ENCODE measurements around the gene GPATCH8. TPM values are rescaled to one million over a fixed set of nuclear protein-coding genes. Genes with fewer than 3 reads are reported as not detected.

Gene GPATCH8
- total RNA-seq, 4 donors from 2014 or later, result 33.8 to 49.3 (median 39.1) TPM

DNA sequence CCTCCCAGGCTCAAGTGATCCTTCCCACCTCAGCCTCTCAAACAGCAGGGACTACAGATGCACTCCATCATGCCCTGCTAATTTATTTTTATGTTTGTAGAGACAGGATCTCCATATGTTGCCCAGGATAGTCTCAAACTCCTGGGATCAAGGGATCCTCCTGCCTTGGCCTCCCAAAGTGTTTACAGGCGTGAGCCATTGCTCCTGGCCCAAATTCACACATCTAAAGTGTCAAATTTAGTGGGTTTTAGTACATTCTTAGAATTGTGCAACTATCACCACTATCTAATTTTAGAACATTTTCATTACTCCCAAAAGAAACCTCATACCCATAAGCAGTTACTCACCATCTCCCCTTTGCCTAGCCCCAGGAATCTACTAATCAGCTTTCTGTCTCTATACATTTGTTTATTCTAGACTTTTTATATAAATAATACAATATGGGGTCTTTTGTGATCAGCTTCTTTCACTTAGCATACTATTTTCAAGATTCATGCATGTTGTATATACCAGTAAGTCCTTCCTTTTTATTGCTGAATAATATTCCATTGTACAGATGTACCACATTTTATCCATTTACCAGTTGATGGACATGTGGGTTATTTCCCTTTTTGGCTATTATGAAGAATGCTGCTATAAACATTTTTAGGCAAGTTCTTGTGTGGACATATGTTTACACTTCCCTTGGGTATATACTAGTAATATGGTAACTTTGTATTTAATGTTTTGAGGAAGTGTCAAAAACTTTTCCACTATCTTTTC is 88.6 kb downstream of the GPATCH8 start:
- TF ChIP-seq, protein P1, sequence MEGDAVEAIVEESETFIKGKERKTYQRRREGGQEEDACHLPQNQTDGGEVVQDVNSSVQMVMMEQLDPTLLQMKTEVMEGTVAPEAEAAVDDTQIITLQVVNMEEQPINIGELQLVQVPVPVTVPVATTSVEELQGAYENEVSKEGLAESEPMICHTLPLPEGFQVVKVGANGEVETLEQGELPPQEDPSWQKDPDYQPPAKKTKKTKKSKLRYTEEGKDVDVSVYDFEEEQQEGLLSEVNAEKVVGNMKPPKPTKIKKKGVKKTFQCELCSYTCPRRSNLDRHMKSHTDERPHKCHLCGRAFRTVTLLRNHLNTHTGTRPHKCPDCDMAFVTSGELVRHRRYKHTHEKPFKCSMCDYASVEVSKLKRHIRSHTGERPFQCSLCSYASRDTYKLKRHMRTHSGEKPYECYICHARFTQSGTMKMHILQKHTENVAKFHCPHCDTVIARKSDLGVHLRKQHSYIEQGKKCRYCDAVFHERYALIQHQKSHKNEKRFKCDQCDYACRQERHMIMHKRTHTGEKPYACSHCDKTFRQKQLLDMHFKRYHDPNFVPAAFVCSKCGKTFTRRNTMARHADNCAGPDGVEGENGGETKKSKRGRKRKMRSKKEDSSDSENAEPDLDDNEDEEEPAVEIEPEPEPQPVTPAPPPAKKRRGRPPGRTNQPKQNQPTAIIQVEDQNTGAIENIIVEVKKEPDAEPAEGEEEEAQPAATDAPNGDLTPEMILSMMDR (IDR thresholded peaks at IDR 0.05; ENCODE audit: low read depth), result no peak

DNA sequence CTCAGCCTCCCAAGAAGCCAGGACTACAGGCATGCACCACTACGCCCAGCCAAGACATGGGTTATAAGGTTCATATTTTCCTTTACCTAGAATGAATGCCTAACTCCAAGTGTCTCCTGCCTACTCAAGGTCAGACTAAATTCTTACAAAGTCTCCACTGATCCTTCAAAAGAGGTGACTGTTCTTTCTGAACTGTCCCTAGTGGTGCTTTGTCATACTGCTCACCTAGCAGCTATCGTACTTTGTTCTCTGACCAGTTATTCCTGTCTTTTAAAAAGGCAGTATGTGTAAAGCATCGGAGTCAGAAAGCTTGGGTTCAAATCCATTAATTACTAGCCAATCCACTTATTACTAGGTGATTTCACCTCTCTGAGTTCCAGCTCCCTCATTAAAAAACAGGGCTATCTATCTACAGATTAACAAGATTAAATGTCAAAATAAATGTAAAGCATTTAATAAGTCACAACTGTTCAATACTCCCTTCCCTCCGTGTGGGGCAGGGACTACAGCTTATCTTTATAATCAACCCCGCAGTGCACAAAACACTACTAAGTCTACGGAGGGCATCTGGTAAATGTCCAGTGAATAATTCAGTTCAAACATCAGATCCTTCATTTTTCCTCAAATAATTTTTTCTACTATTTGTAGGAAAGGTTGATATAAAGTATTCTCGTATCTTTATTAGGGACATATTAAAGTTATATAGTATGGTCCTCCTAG is 93.7 kb downstream of the GPATCH8 start:
- TF ChIP-seq, protein P1 (IDR thresholded peaks at IDR 0.05; ENCODE audit: low read depth), result no peak

DNA sequence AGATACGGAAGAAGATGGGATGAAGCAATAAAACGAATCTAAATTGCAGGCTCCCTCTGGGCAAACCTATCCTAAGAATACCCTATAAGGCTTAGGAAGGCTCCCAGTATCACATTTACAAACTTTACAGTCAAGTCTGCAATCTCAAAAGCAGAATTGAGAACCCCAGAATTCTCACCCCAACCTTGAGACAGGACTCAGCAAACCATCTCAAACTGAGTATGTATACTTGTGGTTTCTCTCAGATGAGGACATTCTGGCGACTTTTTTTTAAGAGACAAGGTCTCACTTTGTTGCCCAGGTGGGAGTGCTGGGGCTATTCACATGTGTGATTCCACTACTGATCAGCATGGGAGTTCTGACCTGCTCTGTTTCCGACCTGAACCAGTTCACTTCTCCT is 94.4 kb downstream of the GPATCH8 start:
- TF ChIP-seq, protein P1 (IDR thresholded peaks at IDR 0.05; ENCODE audit: low read depth), result no peak

DNA sequence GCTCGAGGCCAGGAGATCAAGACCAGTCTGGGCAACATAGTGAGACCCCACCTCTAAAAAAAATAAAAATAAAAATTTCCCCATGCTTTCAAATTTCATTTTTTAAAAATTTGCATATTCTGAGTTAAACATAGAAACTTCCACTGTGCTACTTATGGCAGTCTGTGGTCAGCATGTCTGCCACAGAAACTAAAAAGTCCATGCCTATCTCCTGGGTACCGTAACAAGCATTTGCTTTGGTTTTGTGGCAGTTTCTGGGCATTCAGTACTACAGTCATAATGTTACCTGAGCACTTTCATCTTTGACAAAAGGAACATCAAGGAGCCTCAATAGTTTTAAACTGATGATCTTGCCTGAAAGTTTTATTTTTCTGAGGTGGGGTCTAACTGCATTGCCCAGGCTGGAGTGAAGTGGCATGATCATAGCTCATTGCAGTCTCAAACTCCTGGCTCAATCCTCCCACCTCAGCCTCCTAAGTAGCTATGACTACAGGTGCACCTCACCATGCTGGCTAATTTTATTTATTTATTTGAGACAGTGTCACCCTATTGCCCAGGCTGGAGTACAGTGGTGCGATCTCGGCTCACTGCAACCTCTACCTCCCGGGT is 100.5 kb downstream of the GPATCH8 start:
- TF ChIP-seq, protein P1 (IDR thresholded peaks at IDR 0.05; ENCODE audit: low read depth), result no peak

DNA sequence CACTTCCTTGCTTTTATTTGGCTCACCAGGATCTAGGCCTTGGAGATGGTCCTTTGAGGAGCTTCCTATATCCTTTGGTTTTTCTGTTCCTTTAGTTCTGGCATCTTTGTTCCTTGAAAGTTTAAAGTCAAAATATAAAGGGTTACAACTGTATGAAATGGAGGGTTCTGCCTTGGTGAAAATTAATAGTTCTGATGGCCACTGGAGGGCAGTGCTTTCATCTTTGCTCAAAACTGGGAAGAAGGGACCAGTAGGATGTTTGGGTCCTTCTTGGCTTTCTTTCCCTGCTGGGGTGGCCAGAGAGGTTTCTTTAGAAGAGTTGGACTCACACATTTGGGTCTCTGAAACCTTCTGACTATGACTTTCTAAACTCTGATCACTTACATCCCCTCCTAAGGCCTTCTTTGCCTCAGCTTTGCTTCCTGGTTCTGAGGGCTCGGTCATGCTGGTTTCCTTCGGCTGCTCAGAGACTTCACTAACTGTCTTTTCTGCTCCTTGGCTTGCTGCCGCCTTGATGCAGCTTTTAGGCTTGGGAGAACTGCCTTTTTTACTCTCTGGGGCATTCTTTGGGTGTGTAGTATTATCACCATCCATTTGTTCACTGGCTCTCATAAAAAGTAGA is 102.9 kb downstream of the GPATCH8 start:
- TF ChIP-seq, protein P1 (IDR thresholded peaks at IDR 0.05; ENCODE audit: low read depth), result no peak

DNA sequence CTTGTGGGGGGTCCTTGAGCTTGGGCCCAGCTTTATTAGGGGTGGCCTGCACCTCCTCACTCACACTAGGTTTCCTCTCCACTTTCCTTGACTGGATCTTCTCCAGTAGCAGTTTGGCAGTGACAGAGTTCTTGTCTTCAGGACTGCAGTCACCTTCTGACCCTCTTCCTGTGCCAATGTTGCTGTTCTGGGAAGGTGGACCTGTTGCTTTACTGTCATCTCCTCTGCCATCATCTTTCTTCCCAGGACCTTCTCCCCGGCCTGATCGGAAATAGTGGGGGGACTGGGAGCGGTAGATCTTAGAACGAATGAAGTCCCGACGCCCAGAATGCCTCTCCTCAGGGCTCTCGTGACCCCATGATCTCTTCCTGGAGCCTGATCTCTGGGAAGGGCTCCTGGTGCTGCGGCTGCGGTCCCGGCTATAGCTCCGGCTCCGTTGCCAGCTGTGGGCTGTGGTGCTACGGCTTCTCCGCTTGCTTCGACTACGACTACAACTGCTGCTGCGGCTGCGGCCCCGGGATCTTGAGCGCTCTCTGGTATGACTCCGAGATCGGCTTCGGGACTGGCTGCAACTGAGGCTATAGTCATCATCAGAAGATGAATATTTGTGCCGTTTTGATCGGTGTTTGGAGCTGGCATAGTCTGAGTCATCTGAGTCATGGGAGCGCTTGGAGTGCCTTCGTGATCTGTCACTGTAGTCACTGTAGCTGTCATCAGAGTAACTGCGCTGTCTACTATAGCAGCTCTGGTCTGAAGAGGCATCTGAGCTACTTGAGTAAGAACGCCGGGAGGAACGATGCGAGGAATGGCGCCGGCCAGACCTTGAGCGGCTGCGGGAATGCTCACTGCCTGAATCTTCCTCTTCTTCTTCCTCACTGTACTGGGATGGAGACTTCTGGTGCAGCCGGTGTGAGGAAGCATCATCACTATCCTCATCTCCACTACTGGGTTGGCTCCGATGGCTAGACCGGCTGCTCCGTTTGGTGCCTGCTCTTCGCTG is 104.2 kb downstream of the GPATCH8 start:
- TF ChIP-seq, protein P1 (IDR thresholded peaks at IDR 0.05; ENCODE audit: low read depth), result no peak
